DMS153 (cell line): ENCODE results near the gene KIAA1958.
"Not testable (repeated sequence)": the region's sequence is repeated elsewhere in the genome, so short reads cannot be mapped to it uniquely, and the experiment has no call there.

Experiments
- DNase-seq: peaks from one replicate; lab custom pipeline; 2025; lab: John Stamatoyannopoulos, UW

Gene KIAA1958

DNA sequence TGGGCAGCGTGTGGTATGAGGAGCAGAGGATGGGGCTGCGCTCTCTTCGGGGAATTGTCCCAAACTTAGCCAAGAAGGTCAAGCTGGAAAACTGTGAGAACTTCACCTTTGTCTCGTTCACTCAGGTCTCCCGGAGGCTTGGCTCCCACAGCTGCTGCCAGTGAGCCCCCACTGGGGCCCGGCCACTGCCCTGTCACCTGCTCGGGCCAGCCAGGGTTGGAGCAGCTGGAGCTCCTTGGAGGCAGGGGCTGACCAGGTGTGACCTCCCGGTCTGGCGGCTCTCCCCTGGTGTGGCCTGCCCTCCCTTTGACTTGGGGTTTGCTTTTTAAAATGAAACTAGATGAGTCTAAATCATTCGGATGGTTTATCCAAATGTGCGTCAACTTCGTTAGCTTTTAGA is 173.3 kb downstream of the KIAA1958 start:
- no peak for DNase-seq

DNA sequence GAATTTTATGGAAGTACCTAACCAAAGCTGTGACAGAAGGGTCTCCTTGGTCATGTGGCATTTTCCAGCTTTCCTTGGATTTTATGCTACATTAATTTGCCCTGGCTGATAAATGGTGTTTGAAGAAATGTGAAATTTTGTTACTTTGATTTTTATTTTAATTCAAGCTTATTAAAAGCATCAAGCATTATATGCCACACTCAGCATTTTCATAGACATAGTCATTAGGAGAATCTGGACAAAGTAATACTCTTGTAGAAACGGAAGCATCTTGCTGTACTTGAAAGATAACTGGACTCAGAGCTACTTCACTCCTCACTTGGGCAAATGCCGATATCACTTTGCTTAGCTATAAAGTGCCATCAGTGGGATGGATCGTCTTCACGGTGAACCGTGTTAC is 177.1 kb downstream of the KIAA1958 start:
- no peak for DNase-seq

DNA sequence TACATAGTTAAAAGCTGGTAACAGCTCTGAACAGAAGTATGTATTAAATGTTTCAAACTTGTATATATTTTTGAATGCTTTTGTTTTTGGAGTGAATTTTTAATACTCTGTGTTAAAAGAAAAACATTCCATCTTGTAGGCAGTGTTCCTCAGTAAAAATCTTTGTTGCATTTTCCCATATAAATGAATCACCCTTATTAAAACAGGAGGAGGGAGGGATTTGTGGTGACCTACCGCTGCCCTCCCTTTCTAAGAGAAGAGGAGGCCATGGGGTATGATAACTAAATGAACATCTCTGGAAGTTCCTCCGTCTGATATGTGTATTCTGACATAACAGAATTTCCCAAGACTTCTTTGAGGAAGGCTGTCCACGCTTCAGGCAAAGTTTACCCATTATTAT is 177.9 kb downstream of the KIAA1958 start:
- DNase-seq: no peak

DNA sequence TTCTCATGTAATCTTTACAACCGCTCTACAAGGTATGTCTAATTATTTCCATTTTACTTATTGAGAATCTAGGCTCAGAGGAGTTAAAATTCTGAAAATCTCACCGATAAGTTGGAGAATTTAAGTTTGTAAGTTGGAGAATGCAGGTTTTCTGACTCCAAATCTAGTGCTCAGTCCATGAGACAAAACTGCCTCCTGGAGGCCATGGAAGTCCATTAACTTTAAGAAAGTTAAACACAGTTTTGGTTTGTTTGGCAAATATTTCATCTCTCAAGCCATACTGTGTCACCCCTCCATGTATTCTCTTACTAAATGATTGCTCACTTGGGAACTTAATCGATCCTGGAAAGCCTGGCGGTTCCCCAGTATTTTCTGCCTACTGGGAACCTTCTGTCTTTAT is 178.7 kb downstream of the KIAA1958 start:
- DNase-seq: no peak

DNA sequence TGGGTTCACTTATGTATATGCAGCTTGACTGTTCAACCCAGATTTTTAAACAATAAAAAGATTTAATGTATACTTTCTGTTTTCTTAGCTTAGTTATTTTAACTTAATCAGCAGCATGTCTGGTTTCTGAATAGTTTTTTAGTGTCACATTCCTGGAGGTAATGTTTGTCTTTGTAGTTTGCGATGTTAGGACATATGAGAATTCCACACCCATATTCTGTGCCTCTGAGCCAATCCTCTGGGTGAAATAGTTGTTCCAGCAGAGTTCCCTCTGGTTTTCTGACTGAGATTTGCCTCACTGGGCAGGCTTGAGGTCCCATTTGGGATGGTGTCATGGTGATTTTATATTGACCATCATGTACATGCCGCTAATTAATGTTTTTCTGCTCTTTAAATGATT is 182.7 kb downstream of the KIAA1958 start:
- DNase-seq: no peak

DNA sequence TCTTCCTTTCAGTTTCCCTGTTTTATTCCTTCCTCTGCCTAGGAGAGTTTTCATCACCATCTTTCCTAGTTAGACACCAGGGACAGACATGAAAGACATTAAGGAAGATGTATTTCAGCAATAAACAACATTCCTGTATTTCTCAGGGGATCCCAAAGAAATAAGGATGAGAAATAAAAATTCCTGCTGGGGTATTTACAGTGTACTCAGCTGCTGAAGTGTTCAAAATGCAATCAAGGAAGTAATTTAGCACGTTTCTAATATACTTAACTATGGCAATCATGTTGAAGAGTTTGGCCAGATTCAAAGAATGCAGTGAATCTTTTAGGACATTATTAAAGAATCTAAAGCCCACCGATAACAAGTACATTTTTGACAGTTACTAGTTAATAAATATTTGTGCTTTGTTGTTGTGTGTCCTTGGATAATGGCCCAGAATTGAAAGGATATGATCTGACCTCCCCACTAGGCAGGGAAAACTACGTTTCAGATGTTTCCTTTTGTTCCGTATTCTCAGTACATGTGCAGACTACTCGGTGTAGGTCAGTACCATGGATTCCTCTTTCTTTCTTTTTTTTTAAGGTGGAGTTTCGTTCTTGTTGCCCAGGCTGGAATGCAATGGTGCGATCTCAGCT is 184.5 kb downstream of the KIAA1958 start:
- DNase-seq: no peak

DNA sequence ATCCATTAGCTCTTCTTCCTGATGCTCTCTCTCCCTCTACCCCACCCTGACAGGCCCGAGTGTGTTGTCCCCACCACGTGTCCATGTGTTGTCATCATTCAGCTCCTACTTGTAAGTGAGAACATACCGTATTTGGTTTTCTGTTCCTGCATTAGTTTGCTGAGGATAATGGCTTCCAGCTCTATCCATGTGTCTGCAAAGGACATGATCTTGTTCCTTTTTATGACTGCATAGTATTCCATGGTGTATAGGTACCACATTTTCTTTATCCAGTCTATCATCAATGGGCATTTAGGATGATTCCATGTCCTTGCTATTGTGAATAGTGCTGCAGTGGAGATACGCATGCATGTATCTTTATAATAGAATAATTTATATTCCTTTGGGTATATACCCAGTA is 186.6 kb downstream of the KIAA1958 start:
- not testable (repeated sequence) for DNase-seq

DNA sequence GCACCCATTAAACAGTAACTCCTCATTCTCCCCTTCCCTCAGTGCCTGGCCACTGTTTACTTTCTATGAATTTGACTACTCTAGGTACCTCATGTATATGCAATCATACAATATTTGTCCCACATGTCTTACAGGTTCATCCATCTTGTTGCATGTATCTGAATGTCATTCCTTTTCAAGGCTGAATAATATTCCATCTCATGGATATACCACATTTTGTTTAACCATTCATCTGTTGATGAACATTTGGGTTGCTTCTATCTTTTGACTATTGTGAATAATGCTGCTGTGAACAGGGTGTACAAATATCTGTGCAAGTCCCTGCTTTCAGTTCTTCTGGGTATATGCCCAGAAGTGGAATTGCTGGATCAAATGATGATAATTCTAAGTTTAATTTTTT is 190.4 kb downstream of the KIAA1958 start:
- DNase-seq: no peak

DNA sequence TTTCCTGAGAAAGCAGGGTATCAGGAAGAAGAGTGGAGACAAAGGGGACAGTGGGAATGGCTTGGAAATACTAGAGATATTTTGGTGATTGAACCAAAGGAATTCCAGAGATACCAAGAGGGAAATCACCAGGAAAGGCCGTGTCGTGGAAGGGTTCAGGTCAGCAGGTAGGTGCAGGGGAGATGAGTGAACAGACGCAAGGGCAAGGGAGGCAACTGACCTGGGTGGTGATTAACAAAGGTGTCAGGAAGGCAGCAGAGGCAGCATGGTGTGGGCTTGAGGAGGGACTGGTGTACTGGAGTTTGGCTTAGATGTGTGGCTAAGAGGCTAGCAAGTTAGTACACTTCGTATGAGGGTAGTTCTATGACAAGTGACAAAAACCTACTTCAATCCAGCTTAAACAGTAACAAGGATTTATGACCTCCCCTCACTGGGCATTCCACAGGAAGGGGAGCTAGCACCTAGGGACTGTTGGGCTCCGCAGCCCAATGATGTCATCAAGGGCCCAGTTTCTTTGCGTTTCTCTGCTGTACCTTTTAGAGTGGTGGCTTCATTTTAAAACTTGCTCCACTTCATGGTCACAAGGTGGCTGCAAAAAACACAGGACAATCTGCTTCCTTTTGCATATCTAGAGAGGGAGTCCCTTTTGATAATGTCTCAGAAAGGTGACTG is 194.2 kb downstream of the KIAA1958 start:
- DNase-seq: no peak

DNA sequence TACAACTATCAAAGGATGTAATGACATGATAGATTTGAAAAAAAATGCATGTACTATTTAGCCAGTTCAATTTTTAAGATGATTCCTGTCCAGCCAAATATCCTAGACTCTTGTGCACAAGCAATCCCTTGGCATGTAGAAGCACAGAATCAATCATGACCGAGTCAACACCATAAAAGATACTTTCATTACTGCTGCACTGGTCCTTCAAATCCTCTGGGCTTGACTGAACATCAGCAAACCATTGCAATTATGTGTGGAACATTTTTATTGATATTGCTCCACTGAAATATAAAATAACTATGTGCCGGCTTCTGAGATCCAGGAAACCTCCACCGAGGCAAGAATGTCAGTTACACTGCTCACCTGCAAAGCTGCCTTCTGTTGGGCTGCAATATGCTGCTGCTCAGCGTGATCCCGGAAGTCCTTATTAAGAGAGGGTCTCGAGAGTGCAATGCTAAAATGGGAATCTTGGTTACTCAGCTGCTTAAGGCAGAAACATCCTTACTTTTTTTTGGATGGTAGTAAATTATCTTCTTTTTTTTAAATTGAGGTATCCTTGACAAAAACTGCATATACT is 202.6 kb downstream of the KIAA1958 start:
- DNase-seq: no peak

DNA sequence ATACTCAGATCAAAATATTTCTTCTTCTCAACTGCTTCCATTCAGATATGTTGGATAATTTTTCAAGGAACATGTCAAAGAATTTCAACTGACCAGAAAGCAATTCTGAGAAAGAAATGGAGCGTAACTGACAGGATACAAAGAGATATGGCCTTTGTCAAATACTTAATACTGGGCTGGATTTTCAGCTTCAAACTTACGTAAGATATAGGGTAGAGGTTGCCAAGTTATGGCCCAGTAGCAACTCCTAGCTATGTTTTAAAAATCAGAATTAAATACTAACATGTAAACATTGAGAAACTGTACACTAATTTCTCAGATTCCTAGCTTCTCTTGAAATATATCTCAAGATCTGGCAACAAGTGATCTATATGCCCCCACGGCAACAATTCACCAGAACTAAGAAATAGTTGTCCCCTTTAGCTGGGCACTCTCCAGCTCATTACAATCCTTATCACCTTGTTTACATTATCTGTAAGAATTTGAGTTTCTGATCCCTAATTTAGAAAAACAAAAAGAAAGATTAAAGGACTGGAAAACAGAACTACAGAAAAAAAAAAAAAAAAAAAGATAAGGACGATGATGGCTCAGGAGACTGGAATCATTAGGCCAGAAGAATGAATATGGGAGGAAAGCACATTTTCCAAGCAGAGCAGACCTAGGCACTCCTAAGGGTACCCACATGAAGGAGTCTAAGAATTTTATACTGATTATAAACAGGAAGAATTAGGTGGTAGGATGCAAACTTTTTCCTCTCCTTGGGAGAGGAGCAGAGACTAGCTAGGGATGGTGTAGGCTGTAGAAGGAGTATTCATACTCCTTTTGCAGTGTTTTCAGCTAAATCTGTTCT is 208.3 kb downstream of the KIAA1958 start:
- no peak for DNase-seq

DNA sequence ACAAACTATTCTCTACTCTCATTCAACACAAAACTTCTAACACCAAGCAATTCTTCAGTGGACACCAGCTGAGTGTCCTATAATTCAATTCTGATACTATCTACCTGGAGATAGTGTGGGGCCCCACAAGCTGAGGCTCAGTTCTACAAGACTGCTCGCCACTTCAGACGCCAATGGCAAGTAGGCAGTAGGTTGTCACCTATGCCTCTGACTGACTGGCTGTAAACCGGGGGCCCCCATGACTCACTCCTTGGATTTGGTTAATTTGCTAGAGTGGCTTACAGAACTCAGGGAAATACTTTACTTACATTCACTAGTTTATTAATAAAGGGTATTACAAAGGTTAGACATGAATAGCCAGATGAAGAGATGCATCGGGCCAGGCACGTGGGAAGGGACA is 209.8 kb downstream of the KIAA1958 start:
- no peak for DNase-seq

DNA sequence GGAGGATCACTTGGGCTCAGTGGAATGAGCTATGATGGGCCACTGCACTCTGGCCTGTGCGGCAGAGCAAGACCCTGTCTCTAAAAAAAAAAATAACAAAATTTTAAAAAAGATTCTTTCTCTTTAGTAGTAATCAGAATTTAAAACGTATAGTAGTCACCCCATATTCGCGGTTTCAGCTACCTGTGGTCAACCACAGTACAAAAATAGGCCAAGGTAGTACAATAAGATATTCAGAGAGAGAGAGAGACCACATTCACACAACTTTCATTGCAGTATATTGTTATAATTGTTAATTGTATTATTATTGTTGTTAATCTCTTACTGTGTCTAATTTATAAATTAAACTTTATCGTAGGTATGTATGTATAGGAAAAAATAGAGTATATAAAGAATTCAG is 212.6 kb downstream of the KIAA1958 start:
- no peak for DNase-seq

DNA sequence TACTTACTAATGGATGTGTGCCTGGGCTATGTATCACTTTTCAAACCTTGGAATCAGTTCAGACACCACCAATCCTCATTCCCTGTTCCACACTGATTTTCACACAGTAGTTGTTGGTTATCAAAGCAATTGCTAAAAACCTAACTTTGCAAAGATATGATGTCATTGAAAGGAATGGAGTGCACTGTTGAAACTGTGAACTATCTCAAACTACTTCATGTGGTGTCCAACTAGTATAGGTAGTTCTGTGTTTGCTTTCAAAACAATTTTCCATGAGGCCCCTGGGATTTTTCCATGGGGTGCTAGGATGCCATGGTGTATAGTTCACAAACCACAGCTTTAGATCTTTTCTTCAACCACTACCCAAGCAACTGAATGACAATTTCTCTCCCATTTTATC is 213.5 kb downstream of the KIAA1958 start:
- no peak for DNase-seq

DNA sequence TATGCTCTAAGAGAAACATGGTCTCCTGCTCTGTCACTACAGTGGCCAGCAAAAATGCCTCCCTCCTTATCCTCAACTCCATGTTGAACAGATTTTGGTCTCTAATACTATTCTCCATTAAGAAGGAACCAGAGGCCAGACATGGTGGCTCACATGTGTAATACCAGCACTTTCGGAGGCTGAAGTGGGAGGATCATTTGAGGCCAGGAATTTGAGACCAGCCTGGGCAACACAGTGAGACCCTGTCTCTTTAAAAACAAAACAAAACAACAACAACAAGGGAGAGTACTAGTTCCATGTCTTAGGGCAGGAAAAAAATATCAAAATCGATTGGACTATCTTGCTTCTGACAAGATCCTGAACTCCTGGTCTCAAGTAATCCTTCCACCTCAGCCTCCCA is 216.7 kb downstream of the KIAA1958 start:
- DNase-seq: no peak

DNA sequence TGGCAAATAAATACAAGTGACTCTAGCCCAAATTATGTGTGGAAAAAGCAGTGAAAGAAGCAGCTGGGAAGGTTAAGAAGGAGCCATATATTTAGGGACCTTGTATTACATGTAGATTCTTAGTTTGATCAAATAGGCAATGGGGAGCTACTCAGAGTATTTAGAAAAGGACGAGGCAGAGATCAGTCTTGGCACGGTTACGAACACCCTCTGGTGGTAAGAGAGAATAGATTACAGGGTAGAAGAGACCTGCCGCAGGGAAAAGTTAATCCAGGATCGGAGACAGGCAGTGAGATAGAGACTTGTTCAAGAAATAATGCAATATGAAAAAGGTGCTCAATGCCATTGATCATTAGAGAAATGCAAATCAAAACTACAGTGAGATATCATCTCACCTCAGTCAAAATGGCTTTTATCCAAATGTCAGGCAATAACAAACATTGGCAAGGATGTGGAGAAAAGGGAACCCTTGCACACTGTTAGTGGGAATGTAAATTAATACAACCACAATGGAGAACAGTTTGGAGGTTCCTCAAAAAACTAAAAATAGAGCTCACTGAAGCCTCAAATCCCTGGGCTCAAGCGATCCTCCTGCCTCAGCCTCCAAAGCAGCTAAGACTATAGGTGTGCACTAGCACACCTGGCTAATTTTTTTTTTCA is 219.3 kb downstream of the KIAA1958 start:
- no peak for DNase-seq

DNA sequence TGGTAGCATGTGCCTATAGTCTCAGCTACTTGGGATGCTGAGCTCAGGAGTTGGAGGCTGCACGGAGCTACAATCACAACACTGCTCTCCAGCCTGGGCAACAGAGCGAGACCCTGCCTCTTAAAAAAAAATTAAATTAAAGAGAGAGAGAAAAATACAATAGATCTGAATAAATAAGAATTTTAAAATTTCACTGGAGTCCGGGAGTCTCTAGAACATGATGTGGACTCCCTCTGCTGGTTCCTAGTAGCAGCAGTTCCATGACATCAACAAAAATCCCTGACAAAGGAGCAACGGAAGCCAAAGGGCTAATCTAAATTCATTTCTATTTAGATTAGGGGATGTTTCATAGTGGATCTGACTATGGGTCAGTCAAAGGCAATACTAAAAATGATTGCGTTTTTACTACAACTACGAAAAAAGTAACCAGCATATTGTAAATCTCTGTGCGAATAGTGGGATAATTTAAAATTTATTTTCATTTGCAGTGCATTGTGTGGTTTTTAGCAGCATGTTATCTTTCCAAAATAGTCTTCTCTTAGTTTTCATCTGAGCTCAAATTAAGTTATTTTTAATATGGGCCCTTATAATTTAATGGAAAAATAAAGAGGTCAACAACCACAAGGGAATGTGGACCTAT is 224.5 kb downstream of the KIAA1958 start:
- DNase-seq: no peak

DNA sequence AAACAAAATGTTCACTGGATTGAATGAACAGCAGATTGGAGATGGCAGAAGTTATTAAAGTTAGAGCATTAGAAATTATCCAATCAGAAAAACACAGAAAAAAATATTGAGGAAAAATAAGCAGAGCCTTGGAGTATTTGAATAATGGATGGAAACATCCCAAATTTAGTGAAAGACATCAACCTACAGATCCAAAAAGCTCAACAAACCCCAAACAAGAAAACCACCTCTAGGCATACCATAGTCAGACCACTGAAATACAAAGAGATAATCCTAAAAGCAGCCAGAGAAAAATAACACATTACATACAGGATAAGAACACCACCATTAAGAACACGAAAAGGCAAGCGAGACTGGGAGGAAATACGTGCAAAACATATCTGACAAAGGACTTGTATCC is 226.1 kb downstream of the KIAA1958 start:
- no peak for DNase-seq

DNA sequence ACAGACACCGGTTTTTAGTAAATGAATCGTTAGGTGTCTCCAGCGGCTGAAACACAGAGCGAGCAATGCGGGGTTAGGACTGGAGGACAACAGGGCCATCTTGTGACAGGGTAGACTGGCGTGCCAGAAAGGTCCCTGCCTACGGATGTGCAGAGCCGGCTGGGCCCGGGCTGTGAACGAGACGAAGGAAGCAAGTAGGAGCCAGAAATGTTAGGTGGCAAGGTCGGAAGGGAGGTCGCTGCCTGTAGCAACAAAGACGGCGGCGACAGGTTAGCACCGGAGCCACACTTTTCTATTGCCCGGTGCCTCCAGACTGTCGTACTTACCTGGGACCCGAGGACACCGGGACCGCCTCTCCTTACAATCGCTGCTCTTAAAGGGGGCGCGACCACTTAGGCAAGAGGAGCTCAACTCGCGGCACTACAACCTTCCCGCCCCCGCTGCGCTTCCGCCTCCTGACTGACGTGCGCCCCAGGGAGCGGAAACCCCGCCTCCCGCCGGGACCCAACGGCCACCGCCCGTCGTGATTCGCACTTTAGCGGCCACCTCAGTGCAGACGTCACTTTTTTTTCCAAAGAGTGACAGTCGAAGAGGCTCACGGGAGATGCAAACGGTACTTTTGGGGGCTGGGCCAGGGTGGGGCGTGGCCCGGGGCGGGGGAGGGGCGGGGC is 231.2 kb downstream of the KIAA1958 start, which contains the start of gene INIP:
Gene INIP, minus strand, starts transcription at position 457 of the 671 bp plus-strand sequence. CDS start 1,632 bp downstream, outside the sequence.
- DNase-seq: peak; percentile 96
